Measurements from ENCODE around the gene COTL1. TPM values are rescaled to one million over a fixed set of nuclear protein-coding genes. Genes with fewer than 3 reads are reported as not detected.
A peak's percentile ranks its signal among the peaks of the same experiment; 100 is the strongest.

COTL1 gene
- total RNA-seq, 1 donor from 2014 or later, result 487 TPM

- Mint-ChIP-seq H3K4me3 (peak overlapping the region; percentile 76), H3K27ac (peak overlapping the region; percentile 95), H3K9me3 (peaks cover 5% of the 10 kb centered on the region), H3K4me1 (peaks cover 96% of the 10 kb centered on the region), H3K27me3 (no peaks in the 10 kb centered on the region), H3K36me3 (ENCODE audit: low read depth) (peaks cover 46% of the 10 kb centered on the region)
- ATAC-seq (ENCODE audit: low read depth) (peak; percentile 20), DNase-seq (no peak)
- no peak for TF ChIP-seq CTCF (IDR thresholded peaks at IDR 0.05)
- intact Hi-C loops (cut with micrococcal nuclease), result loop anchor here (1.0 to 10.0 kb wide), 2 partner anchors 12 to 1149 kb away; partner anchors contain the start of gene C16orf74
- CTCF ChIA-PET, result interaction anchor here (1.3 to 1.4 kb wide), 2 partner anchors 12 to 95 kb away, joined by 3 read pairs; no protein-coding TSS in a partner anchor
- POLR2A ChIA-PET, result interaction anchor here (0.6 to 8.0 kb wide), 14 partner anchors 9 to 489 kb away, joined by 3 to 55 read pairs (median 6); partner anchors contain the start of genes COTL1, KLHL36 and MBTPS1
These were observed 11.6 kb downstream of the COTL1 start for GRCh38 chr16:84606081-84606875.

- TF ChIP-seq CTCF (IDR thresholded peaks at IDR 0.05), result no peak
- POLR2A ChIA-PET, result interaction anchor here (0.9 to 12.5 kb wide), 14 partner anchors 8 to 488 kb away, joined by 3 to 333 read pairs (median 7); partner anchors contain the start of genes COTL1, KLHL36 and MBTPS1
- peaks cover 38% of the 10 kb centered on the region for H3K36me3 Mint-ChIP-seq (ENCODE audit: low read depth)
- CTCF ChIA-PET, result no interaction called here
- H3K4me3 Mint-ChIP-seq, result peak overlapping the region; percentile 76
- DNase-seq (no peak), ATAC-seq (ENCODE audit: low read depth) (no peak)
- H3K27me3 Mint-ChIP-seq, result no peaks in the 10 kb centered on the region
- H3K9me3 Mint-ChIP-seq, result no peaks in the 10 kb centered on the region
- H3K27ac Mint-ChIP-seq, result peak overlapping the region; percentile 95
- H3K4me1 Mint-ChIP-seq, result peaks cover 96% of the 10 kb centered on the region
- intact Hi-C loops (cut with micrococcal nuclease), result loop anchor here (10.0 kb wide), 1 partner anchor 1149 kb away; the partner anchor contains the start of gene C16orf74
These were observed 12.5 kb downstream of the COTL1 start for GRCh38 chr16:84605339-84605848.

DNA sequence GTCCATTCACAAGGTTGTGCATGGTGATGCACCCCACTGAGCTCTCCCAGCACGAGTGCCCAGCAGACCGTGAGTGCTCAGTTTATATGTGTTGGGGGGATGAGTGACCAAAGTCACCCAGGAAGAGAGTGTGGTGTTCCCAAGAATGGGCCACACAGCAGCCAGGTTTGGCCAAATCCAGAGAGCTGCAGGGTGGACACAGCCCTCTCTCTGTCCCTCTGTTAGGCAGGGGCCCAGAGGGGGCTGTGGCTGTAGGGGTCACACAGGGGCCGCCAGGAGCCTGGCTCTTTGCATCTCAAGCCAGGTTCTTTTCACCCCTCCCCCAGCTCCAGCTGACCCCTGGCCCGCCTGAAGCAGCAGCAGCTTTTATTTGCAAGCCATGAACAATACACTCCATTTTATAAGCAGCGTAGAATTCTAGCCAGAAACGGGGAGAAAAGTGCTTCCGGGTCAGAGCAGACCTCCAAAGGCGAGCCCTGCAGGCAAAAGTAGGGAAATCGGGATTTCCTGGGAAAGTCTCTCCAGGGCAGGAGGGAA is 13.3 kb downstream of the COTL1 start:
- ChIA-PET POLR2A (interaction anchor here (0.8 to 12.5 kb wide), 8 partner anchors 10 to 99 kb away, joined by 3 to 333 read pairs (median 6); partner anchors contain the start of gene COTL1), CTCF (no interaction called here)
- intact Hi-C loops (cut with micrococcal nuclease), result loop anchor here (10.0 kb wide), 1 partner anchor 1150 kb away; the partner anchor contains the start of gene C16orf74
- Mint-ChIP-seq H3K4me3 (peak overlapping the region; percentile 57), H3K27me3 (no peaks in the 10 kb centered on the region), H3K9me3 (no peaks in the 10 kb centered on the region), H3K4me1 (peaks cover 96% of the 10 kb centered on the region), H3K36me3 (ENCODE audit: low read depth) (peaks cover 30% of the 10 kb centered on the region), H3K27ac (peak overlapping the region; percentile 86)
- TF ChIP-seq CTCF (IDR thresholded peaks at IDR 0.05), result no peak
- ATAC-seq (ENCODE audit: low read depth) (no peak), DNase-seq (no peak)

GRCh38 chr16:84603940-84604339 is 13.9 kb downstream of the COTL1 start:
- Mint-ChIP-seq H3K4me3 (peak overlapping the region; percentile 76), H3K4me1 (peaks cover 96% of the 10 kb centered on the region), H3K9me3 (no peaks in the 10 kb centered on the region), H3K27ac (peak overlapping the region; percentile 97), H3K27me3 (no peaks in the 10 kb centered on the region), H3K36me3 (ENCODE audit: low read depth) (peaks cover 26% of the 10 kb centered on the region)
- POLR2A ChIA-PET, result interaction anchor here (0.8 to 12.5 kb wide), 5 partner anchors 10 to 45 kb away, joined by 3 to 333 read pairs (median 22); partner anchors contain the start of gene COTL1
- no peak for TF ChIP-seq CTCF (IDR thresholded peaks at IDR 0.05)
- intact Hi-C loops (cut with micrococcal nuclease), result loop anchor here (10.0 kb wide), 1 partner anchor 1151 kb away; the partner anchor contains the start of gene C16orf74
- ATAC-seq (ENCODE audit: low read depth) (no peak), DNase-seq (no peak)
- CTCF ChIA-PET, result no interaction called here
